ENCODE results near the gene MTNR1A. TPM values are rescaled to one million over a fixed set of nuclear protein-coding genes. Genes with fewer than 3 reads are reported as not detected.
A peak's percentile ranks its signal among the peaks of the same experiment; 100 is the strongest.
"Not testable (repeated sequence)": the region's sequence is repeated elsewhere in the genome, so short reads cannot be mapped to it uniquely, and the experiment has no call there.

The MTNR1A gene
- total RNA-seq, 1 donor from 2014 or later = not detected

DNA sequence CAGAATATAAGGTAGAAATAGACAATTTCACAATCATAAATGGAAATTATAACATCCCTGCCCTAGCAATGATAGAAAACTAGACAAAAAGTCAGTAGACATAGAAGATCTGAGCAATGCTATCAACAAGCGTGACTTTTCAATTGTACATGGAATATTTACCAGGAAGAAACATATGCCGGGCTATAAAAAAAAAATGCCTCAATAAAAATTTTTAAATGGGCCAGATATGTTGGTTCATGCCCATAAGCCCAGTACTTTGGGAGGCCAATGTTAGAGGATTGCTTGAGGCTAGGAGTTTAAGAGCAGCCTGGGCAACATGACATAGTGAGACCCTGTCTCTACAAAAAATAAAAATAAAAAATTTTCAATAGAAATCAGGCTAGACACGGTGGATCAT is 5.3 kb upstream of the MTNR1A start:
- ATAC-seq = no peak

DNA sequence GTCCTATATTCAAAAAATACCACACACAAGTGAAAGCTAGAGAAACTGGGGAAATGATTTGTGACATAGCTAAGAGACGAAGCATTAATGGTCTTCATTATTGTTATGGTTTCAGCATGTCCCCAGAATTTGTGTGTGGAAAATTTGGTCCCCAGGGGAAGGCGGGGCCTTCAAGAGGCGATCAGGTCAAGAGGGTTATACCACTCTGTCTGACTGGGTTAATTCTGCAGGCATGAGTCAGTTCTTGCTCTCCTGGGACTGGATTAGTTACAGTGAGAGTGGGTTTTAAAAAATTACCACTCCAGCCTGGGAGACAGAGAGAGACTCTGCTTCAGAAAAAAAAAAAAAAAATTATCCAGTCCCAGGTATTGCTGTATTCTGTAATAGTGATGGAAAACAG is 2.1 kb upstream of the MTNR1A start:
- ATAC-seq = no peak

DNA sequence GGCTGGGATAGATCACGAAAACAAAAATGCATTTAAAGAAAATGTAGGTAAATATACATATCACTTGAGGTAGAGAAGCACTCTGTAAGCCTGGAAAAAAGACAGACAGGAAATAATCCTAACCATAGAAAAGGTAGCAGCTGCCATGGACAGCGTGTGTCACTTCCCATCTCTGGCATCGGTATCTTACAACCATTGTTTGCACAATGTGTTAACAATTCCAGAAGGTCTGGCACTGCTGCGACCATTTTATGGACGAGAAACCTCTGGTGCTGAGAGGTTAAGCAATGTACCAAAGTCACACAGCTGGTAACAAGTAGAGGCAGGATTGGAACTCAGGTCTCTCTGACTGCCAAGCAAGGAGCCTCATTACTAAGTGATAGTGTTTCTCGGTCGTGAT is 1.7 kb upstream of the MTNR1A start:
- no peak for ATAC-seq

DNA sequence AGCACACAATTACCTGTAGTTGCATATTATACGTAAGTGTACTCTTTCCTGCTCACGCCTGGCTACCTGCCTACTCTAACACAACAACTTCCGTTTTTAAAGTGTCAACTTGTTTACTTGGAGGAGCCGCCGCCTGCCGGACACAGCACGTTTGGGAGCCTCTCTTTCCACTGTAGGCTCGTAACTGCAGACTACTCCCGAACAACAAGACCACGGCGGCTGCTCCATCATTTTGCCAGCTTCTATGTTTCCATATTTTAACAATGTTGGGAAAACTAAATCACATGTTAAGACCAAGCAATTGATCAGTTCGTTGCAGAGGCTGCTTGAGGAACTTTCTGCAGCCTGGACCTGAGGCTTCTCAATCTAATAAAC is 841 bp downstream of the MTNR1A start:
- ATAC-seq = no peak

DNA sequence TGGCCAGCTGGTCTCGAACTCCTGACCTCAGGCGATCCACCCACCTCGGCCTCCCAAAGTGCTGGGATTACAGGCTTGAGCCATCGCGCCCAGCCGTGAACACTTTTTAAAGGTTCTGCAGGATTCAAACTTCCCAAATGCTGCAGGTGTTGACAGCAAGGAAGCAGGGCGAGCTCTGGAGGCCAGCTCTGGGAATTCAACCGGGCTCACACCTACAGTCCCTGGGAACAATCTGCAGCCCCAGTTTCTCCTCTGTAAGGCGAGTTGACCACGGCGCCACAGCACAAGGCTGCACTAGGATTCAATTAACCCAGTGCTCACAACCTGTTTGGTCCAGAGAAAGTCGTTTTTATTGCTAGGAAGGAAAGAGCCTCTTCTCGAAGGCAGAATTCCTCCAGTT is 1.6 kb downstream of the MTNR1A start:
- no peak for ATAC-seq

DNA sequence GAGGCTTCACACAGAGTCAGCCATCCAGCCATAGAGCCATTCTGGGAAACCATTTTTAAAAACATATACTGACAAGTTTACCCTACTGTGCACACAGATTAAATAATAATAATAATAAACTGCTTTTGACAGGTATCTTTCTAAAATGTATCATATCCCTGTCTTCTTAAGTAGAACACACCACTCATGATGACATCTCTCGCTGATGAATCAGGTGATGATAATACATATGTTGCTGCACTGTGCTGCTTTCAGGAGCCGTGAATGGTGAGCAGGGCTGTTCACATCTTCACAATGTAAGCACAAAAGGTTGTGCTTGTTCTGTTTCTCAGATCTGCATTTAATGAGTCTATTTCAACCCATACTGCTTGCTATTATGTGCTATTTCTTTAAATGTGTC is 3.5 kb downstream of the MTNR1A start:
- no peak for ATAC-seq

DNA sequence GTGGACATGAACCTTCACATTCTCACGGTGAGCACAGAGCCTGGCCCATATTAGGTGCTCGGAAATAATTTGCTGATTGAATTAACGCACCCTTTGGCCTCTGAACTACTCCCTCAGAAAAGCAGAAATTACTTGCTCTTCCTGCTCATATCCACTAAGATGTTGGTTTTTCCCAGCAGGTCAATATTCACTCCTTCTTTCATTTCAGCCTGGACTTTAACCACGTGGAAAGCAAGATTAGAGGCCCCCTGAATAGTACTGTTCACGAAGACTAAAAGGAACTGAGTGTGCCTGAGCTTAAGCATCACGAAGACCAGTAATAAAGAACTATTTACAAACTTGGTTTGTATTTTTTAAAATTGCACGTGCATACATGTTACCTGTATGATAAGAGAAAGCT is 9.9 kb downstream of the MTNR1A start:
- ATAC-seq = no peak

DNA sequence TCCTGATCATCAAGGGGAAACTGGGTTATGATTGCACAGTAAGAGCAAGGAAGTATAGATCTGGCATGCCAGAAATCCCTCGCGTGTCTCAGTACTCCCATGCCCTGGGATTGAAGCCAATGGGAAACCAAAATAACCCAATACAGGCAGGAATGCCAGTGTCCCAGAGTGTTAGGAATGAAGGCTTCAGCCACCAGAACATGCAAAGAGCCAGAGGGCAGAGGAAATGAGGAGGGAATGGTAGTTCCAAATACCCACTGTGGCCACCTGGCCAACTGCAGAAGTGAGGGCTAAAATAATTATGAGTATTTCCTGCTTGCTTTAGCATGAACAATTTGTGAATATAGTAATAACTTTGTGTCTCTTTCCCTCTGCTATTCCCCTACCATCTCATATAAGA is 12.2 kb downstream of the MTNR1A start:
- ATAC-seq = no peak

DNA sequence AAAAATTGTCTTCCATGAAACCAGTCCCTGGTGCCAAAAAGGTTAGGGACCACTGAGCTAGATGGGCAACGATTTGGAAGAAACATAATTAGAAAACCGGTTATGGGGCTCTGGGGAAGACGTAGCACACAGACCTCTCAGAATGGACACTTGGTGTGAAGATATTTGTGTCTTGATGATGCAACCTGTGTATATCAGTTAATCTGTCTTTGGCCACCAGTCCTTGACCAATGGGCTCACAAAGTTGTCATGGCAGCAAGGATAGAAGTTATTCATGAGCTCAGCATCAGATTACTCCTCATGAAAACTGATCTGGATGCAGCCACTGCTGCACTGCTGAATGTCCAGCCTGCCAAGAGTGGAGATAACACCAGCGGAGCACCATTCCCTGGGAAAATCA is 13.6 kb downstream of the MTNR1A start:
- ATAC-seq = no peak

DNA sequence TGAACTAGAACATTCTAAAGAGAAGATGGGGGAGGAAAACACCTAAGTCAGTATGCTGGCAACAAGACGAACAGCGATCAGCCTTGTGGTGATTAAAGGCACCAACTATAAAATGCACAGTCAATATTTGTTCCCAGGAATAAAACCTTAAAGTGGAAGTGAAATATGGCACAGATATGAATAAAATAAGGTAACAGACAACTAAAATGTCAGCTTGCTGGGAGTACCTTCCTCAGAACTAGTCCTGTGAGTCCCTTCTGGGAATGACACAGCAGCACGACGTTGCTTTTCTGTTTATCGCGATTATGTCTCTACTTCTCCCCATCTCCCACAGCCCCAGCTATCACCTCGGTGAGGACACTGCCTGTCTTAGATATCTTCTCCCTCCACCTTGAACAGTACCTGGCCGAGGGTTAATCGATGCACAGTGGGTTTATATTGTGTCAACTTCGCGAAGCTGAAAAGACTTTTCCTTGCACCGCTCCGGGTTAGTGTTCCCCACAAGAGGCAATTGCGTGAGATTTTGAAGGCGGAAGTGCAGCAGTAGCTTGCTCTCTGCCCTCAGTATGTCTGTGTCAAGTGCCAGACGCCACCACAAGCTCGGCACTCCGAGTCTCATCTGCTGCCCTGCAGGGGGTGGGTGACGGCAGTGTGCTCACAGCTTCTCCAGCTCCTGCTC is 17.4 kb downstream of the MTNR1A start:
- ATAC-seq = no peak

DNA sequence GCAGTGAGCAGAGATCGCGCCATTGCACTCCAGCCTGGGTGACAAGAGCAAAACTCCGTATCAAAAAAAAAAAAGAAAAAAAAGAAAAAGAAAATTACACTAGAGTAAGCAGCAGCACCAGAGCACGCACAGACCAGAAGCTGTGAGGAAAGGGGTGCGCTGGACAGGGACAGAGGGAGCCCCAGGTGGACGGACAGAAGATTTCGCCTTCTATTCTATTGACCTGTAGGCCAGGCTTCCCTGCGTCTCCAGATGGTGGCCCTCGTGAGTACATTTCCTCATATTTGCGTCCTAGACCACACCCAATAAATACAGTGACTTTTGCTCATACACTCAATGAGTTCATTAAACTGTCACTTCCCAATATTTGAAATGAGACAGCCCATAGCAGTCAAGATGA is 19.1 kb downstream of the MTNR1A start:
- no peak for ATAC-seq

DNA sequence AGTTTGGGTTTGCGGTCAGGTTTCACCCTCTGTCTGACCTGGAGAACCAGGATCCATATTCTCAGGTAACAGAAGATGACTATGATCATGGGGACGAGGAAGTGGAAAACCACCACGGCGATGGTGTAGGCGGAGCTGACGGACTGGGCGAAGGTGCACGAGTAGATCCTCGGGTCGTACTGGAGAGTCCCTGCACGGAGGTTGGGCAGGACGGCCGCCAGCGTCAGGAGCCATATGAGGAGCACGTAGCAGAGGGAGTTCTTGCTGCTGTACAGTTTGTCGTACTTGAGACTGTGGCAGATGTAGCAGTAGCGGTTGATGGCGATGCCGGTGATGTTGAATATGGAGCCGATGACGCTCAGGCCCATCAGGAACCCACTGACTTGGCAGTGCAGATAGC is 21.3 kb downstream of the MTNR1A start:
- ATAC-seq = no peak

DNA sequence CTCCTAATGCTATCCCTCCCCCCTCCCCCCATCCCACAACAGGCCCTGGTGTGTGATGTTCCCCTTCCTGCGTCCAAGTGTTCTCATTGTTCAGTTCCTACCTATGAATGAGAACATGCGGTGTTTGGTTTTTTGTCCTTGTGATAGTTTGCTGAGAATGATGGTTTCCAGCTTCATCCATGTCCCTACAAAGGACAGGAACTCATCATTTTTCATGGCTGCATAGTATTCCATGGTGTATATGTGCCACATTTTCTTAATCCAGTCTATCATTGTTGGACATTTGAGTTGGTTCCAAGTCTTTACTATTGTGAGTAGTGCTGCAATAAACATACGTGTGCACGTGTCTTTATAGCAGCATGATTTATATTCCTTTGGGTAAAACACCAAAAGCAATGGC is 31.4 kb downstream of the MTNR1A start:
- not testable (repeated sequence) for ATAC-seq

DNA sequence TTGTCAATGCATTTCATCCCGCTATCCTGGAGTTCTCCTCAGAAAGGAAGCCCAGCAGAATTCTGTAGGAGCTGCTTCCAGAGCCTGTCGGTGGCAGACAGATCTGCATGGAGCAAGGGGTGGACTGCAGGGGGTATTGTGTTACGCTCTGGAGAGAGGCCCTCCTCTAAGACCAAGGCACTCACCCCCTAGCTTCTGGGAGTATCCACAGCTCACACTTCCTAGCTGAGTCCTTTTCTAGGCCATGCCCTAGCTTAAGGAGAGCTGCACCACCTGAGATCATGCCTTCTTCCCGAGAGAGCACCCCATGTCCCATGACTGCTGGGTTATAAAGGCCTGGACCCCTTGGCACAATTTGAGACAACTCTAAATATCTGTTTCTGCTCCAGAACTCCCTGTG is 39.1 kb downstream of the MTNR1A start:
- no peak for ATAC-seq

DNA sequence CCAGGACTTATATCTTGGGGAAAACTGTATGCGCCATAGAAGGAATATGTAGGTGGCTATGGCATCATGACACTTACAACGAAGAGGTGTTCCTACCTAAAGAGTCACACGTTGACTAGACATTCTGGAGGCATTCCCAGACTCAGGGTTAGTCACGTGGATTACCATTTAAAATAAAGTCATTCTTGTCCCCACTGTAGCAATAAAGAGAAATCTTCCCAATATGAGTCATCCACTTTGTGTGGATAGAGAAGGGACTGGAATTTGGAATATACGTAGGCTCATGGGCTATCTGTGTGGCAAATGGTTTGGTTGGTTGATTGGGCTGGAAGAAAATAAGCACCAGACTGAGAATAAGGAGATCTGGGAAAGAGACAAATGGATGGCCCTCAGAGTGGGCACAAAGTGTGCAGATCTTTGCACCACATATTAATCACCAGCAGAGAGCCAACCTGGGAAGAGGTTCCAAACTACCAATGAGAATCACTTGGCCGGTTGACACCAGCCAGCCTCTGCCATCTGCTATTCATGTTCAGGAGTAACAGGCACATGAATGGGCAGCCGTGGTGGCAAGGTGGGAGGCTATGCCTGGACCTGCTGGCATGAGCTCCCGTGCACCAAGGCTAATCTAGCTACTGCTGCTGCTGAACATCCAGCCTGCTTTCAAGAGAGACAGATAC is 41.0 kb downstream of the MTNR1A start:
- no peak for ATAC-seq

DNA sequence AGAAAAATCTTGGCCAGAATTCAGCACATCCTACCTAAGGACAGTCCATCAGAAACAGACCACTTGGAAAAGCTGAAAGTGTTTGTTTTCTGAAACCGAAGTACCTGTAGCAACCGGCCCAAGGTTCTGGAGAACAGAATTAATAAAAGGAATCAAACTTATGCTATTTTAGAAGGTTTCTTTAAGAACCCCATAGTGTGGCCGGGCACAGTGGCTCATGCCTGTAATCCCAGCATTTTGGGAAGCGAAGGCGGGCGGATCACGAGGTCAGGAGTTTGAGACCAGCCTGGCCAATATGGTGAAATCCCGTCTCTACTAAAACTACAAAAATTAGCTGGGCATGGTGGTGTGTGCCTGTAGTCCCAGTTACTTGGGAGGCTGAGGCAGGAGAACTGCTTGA is 50.6 kb downstream of the MTNR1A start:
- not testable (repeated sequence) for ATAC-seq

DNA sequence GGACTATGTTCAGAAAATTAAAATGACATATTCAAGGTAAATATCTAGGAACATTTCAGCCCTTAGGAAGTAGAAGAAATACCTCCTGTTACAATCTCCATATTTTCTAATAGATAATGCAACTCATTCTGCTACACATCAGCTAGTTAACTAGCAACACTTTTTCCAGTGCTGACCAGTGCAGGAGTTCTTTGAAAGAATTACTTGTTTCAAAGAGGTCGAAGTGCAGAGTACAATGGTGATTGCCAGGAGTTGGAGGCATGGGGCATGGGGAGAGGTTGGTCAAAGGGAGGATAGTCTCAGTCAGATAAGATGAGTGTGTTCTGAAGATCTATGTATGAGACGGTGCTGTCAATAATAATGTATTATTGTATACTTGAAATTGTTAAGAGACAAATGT is 53.1 kb downstream of the MTNR1A start:
- no peak for ATAC-seq

DNA sequence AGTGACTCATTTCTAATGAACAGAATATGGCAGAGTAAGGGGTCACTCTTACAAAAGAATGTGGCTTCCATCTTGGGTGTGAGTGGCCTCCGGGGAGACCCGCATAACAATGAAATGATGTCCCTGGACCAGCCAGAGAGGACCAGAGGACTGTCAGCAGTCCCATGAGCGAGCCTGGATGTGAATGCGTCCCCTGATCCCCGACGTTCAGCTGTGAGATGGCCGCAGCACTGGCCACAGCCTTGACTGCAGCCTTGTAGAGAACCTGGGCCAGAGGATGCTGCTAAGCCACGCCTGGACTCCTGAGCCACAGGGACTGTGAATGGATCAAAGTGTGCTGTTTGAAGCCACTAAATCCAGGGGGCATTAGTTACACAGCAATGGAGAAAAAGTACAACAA is 53.8 kb downstream of the MTNR1A start:
- no peak for ATAC-seq

DNA sequence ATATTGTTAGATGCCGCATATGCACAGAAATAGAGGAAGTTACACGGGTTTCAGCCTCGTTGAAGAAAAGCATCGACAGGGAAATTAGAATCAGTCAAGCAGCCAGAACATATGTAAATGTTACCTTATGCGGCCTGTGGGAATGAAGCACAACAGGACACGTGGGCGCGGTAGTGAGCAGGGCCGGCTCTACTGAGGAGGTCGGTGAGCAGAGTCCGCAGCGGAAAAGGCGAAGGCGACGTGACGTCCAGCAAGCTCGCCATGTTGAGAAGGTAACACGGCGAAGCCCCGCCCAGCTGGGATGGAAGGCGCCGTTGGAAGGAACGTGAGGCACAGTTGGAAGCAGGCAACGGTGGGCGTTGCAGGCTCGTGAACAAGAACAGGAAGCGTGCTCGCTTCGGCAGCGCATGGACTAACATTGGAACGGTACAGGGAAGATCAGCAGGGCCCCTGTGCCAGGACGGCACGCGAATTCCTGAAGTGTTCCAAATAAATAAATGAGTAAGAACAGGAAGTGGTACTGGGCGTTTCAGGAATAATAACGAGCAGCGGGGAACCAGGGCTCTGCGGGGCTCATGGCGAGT is 54.6 kb downstream of the MTNR1A start:
- ATAC-seq = peak; percentile 45

DNA sequence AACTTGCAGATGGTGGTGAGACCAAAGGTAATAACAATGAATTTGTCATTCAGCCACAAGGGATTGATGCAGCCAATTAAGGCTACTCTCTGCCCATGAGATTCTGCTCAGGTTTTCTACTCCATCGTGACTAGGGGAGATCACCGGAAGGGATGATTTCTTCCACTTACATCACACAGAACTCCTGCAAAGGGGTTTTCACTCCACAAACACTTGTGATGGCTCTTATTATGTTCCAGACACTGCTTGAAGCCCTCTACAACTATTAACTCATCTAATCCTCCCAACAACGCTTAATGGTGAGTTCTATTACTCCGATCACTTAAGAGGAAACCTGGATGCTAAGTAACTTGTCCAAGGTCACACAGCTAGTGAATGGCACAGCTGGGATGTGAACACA is 55.9 kb downstream of the MTNR1A start:
- no peak for ATAC-seq

DNA sequence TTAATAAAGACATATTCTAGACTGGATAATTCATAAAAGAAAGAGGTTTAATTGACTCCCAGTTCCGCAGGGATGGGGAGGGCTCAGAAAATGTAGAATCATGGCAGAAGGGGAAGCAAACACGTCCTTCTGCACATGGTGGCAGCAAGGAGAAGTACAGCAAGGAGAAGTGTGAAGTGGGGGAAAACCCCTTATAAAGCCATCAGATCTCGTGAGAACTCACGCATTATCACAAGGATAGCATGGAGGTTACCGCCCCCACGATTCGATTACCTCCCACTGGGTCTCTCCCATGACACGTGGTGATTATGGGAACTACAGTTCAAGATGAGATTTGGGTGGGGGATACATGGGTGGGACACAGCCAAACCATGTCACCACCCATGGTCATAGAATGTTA is 58.3 kb downstream of the MTNR1A start:
- no peak for ATAC-seq

DNA sequence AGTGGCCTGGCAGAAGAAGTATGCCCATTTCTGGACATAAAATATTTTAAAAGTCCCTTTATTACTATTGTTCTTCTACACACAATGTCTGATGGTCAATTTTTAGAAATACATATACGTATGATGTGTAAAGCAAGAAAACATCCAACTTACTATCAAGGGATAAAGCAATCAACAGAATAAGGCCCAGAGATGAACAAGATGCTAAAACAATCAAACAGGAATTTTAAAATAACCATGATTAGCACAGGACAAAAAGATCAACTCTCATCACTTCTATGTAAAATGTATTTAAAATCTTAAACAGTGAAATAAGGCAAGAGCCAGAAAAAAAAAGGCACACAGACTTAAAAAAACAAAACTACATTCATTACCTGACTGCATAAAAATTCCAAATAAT is 60.9 kb downstream of the MTNR1A start:
- no peak for ATAC-seq

DNA sequence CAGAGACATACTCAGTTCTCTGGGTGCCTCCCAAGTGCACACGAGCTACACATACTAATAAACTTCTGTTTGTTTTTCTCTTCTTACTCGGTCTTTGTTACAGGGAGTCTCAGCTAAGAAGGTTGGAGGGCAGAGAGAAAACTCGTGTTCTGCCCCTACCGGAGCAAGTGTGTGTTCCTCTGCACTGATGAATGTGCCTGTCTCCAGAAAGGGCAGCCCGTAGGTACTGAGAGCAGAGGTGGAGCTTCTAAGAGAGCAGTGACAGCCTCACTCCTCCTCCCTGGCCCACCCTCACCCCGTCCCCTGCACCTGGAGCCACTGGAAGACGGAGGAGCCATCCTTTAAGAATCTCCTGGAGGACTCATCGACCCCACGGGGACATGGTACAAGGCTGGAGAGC is 67.6 kb downstream of the MTNR1A start:
- ATAC-seq = no peak

DNA sequence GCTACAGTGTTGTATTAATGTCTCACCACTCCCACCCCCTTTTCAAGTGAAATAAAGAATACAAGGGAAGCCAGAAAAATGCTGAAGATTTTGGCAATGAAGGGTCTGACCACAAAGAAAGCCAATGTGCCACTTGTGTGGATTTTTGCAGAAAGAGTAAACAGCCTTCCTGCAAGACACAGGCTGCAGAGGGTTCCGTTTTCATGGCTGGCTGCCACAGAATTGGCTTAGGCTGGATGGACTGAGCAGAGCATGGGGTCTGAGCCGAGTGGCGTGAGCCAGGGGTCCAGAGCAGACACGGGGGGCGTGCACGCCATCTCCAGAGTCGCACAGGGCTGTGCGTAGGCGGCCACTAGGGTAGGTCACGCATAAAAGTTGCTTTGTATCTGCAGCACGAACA is 69.2 kb downstream of the MTNR1A start:
- no peak for ATAC-seq

All from esophagus mucosa (tissue), 1 donor.